Measurements from ENCODE around the gene DOCK10. TPM values are rescaled to one million over a fixed set of nuclear protein-coding genes. Genes with fewer than 3 reads are reported as not detected.

Gene DOCK10
- total RNA-seq, 1 donor from 2014 or later = 30.9 TPM

DNA sequence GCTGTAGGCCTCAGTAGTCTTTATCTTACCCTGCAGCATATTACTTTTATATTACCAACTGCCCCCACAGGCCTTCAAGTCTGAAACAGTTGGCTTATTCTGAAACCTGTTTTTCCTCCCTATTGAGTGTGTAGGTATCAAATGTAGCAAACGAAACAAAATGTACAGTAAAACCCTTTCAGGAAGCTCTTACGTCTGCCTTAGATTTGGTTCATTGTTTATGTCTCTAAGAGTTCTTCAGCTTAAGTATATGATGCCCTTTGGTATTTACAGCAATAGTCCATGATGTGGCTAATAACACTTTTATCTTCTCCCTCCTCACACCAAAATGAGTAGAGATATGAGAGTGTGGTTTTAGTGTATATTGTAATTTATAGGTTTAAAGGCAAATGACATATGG is 108.8 kb downstream of the DOCK10 start:
- Histone ChIP-seq H3K4me1 (peaks cover 14 to 42% of the 10 kb centered on the region in 2 donors), H3K9me3 (no peaks in the 10 kb centered on the region), H3K27me3 (no peaks in the 10 kb centered on the region), H3K36me3 (no peaks in the 10 kb centered on the region), H3K4me3 (no peak overlapping the region), H3K27ac (peak overlapping the region; percentile 90 to 97)
- DNase-seq (ENCODE audit: low spot score in 2 of 2) = no peak
- TF ChIP-seq, protein P1, sequence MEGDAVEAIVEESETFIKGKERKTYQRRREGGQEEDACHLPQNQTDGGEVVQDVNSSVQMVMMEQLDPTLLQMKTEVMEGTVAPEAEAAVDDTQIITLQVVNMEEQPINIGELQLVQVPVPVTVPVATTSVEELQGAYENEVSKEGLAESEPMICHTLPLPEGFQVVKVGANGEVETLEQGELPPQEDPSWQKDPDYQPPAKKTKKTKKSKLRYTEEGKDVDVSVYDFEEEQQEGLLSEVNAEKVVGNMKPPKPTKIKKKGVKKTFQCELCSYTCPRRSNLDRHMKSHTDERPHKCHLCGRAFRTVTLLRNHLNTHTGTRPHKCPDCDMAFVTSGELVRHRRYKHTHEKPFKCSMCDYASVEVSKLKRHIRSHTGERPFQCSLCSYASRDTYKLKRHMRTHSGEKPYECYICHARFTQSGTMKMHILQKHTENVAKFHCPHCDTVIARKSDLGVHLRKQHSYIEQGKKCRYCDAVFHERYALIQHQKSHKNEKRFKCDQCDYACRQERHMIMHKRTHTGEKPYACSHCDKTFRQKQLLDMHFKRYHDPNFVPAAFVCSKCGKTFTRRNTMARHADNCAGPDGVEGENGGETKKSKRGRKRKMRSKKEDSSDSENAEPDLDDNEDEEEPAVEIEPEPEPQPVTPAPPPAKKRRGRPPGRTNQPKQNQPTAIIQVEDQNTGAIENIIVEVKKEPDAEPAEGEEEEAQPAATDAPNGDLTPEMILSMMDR (IDR thresholded peaks at IDR 0.05) = no peak
- intact Hi-C loops (cut with DNase I) = loop anchor here (5.0 kb wide), 1 partner anchor 39 kb away; no protein-coding TSS in a partner anchor

- Histone ChIP-seq H3K4me3 (no peak overlapping the region), H3K4me1 (peaks cover 20 to 48% of the 10 kb centered on the region in 2 donors), H3K27me3 (no peaks in the 10 kb centered on the region), H3K9me3 (no peaks in the 10 kb centered on the region), H3K36me3 (no peaks in the 10 kb centered on the region), H3K27ac (peak overlapping the region; percentile 90 to 97)
- DNase-seq (ENCODE audit: low spot score in 2 of 2) = no peak
- TF ChIP-seq, protein P1 (IDR thresholded peaks at IDR 0.05) = no peak
- intact Hi-C loops (cut with DNase I) = loop anchor here (5.0 kb wide), 1 partner anchor 40 kb away; no protein-coding TSS in a partner anchor
These were observed 109.7 kb downstream of the DOCK10 start for GRCh38 chr2:224932522-224932921.

DNA sequence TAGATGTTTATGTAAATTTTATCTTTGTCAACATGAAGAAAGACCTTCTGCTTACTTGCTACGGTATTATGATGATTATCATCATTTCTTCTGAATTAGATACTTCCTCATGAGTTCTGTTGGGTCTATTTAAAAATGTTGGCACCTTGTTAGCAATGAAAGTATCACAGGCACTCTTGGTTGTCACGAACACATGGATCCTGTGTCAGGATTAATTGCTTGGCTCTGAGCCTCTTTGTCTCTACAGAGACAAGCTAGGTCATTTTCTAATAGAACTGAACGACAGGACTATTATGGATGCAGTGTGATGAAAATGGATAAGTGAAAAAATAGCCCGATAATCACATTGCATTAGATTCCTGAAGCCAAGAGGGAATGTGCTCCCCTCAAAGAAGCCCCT is 110.3 kb downstream of the DOCK10 start:
- H3K4me3 ChIP-seq = no peak overlapping the region
- H3K27ac ChIP-seq = peak overlapping the region; percentile 90 to 97
- TF ChIP-seq, protein P1 (IDR thresholded peaks at IDR 0.05) = no peak
- H3K9me3 ChIP-seq = no peaks in the 10 kb centered on the region
- intact Hi-C loops (cut with DNase I) = loop anchor here (5.0 kb wide), 1 partner anchor 40 kb away; no protein-coding TSS in a partner anchor
- H3K36me3 ChIP-seq = no peaks in the 10 kb centered on the region
- H3K27me3 ChIP-seq = no peaks in the 10 kb centered on the region
- DNase-seq (ENCODE audit: low spot score in 2 of 2) = no peak
- H3K4me1 ChIP-seq = peaks cover 24 to 52% of the 10 kb centered on the region in 2 donors

DNA sequence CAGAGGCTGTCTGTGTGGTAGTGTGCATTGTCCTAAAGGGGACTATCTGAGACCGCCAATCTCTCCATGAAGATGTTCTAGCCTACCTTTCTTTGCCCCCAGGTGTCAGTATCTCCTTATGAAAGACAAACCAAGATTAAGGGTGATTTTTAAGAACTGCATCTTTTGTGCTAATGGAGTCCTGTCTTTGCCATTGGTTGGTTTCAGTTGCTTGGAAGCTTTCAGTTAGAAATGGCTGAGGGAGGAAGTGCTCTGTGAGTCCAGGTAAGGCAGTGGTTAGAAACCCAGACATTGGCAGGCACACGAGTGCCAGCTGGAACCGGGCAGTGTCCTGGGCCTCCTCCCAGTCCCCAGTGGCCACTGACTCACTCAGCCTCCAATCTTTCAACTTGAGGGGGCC is 111.3 kb downstream of the DOCK10 start:
- Histone ChIP-seq H3K4me3 (no peak overlapping the region), H3K27ac (peak overlapping the region; percentile 90 to 97), H3K9me3 (no peaks in the 10 kb centered on the region), H3K36me3 (no peaks in the 10 kb centered on the region), H3K4me1 (peaks cover 29 to 61% of the 10 kb centered on the region in 2 donors), H3K27me3 (no peaks in the 10 kb centered on the region)
- intact Hi-C loops (cut with DNase I) = loop anchor here (5.0 kb wide), 1 partner anchor 41 kb away; no protein-coding TSS in a partner anchor
- DNase-seq (ENCODE audit: low spot score in 2 of 2) = no peak
- TF ChIP-seq, protein P1 (IDR thresholded peaks at IDR 0.05) = no peak

DNA sequence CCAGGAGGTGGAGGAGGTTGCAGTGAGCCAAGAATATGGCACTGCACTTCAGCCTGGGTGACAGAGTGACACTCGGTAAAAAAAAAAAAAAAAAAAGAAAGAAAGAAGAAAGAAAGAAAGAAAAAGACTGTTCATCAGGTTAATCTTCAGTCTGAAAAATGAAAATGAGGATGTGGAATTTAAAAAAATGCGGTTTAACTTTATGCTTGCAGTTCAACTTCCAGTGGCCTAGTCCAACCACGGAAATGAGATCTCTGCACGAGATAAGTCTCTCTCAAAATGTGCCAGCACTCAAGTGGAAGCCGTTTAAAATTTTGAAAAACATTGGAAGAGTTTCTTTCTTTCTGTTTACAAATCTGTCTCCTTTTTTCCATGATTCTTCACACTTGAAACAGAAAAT is 112.1 kb downstream of the DOCK10 start:
- no peaks in the 10 kb centered on the region for H3K9me3 ChIP-seq
- peak overlapping the region; percentile 90 to 97 for H3K27ac ChIP-seq
- no peak overlapping the region for H3K4me3 ChIP-seq
- no peaks in the 10 kb centered on the region for H3K36me3 ChIP-seq
- intact Hi-C loops (cut with DNase I) = loop anchor here (5.0 kb wide), 1 partner anchor 42 kb away; no protein-coding TSS in a partner anchor
- DNase-seq (ENCODE audit: low spot score in 2 of 2) = no peak
- H3K27me3 ChIP-seq = no peaks in the 10 kb centered on the region
- TF ChIP-seq, protein P1 (IDR thresholded peaks at IDR 0.05) = no peak
- H3K4me1 ChIP-seq = peaks cover 29 to 67% of the 10 kb centered on the region in 2 donors
